MCF 10A (cell line): ENCODE results near the gene BACH1. TPM values are rescaled to one million over a fixed set of nuclear protein-coding genes. Genes with fewer than 3 reads are reported as not detected.

Experiments used
- BruUV-seq: library from RNA; stranded (reverse); fragments of 400-500 nt; replicated peaks from 2 replicates; lab custom pipeline; 2021; lab: Mats Ljungman, UMichigan
- CTCF ChIA-PET: fragments of 300-600 bp; sonication (Branson Sonifier 250); formaldehyde crosslinking; extraction: SDS; loops from one replicate; lab custom pipeline; 2021; ENCODE audit warnings: antibody characterized with exemption, inconsistent platforms; lab: Yijun Ruan, JAX
- POLR2A ChIA-PET: fragments of 300-600, 350-650 bp; sonication (Branson Sonifier 250); formaldehyde crosslinking; extraction: SDS; loops from one replicate; lab custom pipeline; 2020; ENCODE audit warnings: antibody characterized with exemption, inconsistent platforms; lab: Yijun Ruan, JAX
- DNase-seq: peaks from one replicate; pipeline ENCODE4 v3.0.0-alpha.2; 2018; ENCODE audit not compliant: unreplicated experiment
- H3K27ac Mint-ChIP-seq: one replicate; pipeline ENCODE4 v1.8.0; 2022; ENCODE audit warnings: mild to moderate bottlenecking, low read depth, mixed read lengths; ENCODE audit not compliant: unreplicated experiment
- H3K27me3 Mint-ChIP-seq: one replicate; pipeline ENCODE4 v1.8.0; 2022; ENCODE audit warnings: mixed read lengths; ENCODE audit not compliant: insufficient read depth, unreplicated experiment
- H3K36me3 Mint-ChIP-seq: one replicate; pipeline ENCODE4 v1.8.0; 2022; ENCODE audit warnings: mild to moderate bottlenecking, moderate library complexity, mixed read lengths; ENCODE audit not compliant: insufficient read depth, unreplicated experiment
- H3K4me1 Mint-ChIP-seq: one replicate; pipeline ENCODE4 v1.8.0; 2022; ENCODE audit warnings: mixed read lengths; ENCODE audit not compliant: insufficient read depth, unreplicated experiment
- H3K4me3 Mint-ChIP-seq: one replicate; pipeline ENCODE4 v1.8.0; 2022; ENCODE audit warnings: mild to moderate bottlenecking, moderate library complexity, mixed read lengths; ENCODE audit not compliant: unreplicated experiment
- H3K9me3 Mint-ChIP-seq: one replicate; pipeline ENCODE4 v1.8.0; 2022; ENCODE audit warnings: mixed read lengths; ENCODE audit not compliant: unreplicated experiment
- intact Hi-C: fragments of 100-400 bp; cut with micrococcal nuclease; formaldehyde crosslinking; loops from 2 replicates; pipeline ENCODE4 v1.14.1; 2022
- total RNA-seq: library from RNA; stranded (reverse); gene quantifications from 2 replicates; pipeline ENCODE4 v1.2.3, GENCODE V29; 2022
- TF ChIP-seq, protein P1 (sequence below): fragments of 200-600 bp; IDR thresholded peaks from one replicate; pipeline ENCODE4 v1.8.0; 2022; ENCODE audit warnings: antibody characterized with exemption, mild to moderate bottlenecking; ENCODE audit not compliant: unreplicated experiment

Gene BACH1
- total RNA-seq, 1 experiment from 2014 or later = 69.3 TPM

DNA sequence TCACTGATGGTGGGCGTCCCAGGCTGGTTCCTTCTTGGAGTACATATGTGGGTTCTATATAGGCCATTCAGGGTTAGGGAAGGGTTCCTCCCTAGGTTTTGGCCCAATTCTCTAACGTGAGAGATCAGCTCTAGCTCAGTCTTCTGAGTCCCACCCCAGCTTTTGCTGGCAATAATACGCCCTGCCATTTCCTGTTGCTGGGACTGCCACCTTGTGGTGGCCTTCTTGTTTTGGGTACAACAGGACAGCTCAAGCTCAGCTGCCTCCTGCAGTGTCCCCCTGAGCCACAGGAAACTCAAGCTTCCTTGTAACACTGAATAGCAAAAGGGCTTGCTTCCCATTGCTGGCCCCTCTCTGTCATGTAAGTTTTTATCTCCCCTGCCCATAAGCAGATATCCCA is 77.8 kb downstream of the BACH1 start:
- DNase-seq = peak; percentile 33
- H3K4me3 Mint-ChIP-seq = no peak overlapping the region
- no TSS peak for BruUV-seq
- H3K27me3 Mint-ChIP-seq = no peaks in the 10 kb centered on the region
- peaks cover 11% of the 10 kb centered on the region for H3K36me3 Mint-ChIP-seq
- H3K9me3 Mint-ChIP-seq = no peaks in the 10 kb centered on the region
- ChIA-PET POLR2A (interaction anchor here (0.6 kb wide), 1 partner anchor 23 kb away, joined by 3 read pairs; no protein-coding TSS in a partner anchor), CTCF (interaction anchor here (0.7 to 2.3 kb wide), 3 partner anchors 15 to 221 kb away, joined by 3 to 14 read pairs (median 12); no protein-coding TSS in a partner anchor)
- H3K4me1 Mint-ChIP-seq = peaks cover 16% of the 10 kb centered on the region
- TF ChIP-seq, protein P1, sequence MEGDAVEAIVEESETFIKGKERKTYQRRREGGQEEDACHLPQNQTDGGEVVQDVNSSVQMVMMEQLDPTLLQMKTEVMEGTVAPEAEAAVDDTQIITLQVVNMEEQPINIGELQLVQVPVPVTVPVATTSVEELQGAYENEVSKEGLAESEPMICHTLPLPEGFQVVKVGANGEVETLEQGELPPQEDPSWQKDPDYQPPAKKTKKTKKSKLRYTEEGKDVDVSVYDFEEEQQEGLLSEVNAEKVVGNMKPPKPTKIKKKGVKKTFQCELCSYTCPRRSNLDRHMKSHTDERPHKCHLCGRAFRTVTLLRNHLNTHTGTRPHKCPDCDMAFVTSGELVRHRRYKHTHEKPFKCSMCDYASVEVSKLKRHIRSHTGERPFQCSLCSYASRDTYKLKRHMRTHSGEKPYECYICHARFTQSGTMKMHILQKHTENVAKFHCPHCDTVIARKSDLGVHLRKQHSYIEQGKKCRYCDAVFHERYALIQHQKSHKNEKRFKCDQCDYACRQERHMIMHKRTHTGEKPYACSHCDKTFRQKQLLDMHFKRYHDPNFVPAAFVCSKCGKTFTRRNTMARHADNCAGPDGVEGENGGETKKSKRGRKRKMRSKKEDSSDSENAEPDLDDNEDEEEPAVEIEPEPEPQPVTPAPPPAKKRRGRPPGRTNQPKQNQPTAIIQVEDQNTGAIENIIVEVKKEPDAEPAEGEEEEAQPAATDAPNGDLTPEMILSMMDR = peak; percentile 15
- intact Hi-C loops = no loop called here
- no peak overlapping the region for H3K27ac Mint-ChIP-seq

DNA sequence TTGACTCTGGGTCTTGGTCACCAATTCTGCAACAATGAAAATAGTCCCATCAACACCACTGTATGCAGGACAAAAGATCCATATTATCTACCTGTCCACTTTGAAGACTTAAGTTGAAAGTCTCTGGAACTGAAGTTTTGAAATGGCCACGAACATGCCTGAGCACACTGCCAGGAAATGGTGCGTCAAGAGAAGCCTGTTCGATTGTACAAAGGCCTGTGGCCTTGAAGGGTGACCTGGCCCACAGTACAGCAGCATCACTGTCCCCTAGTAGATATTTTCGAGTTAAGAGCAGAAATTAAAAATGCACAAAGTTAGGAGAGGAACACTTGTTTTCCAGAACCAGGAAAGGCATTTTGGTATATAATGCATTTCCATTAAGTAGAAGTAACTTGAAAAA is 78.5 kb downstream of the BACH1 start:
- DNase-seq = no peak
- no TSS peak for BruUV-seq
- intact Hi-C loops = no loop called here
- ChIA-PET POLR2A (no interaction called here), CTCF (interaction anchor here (0.6 to 2.3 kb wide), 6 partner anchors 10 to 222 kb away, joined by 3 to 14 read pairs (median 6); no protein-coding TSS in a partner anchor)
- no peaks in the 10 kb centered on the region for H3K27me3 Mint-ChIP-seq
- H3K36me3 Mint-ChIP-seq = peaks cover 11% of the 10 kb centered on the region
- H3K9me3 Mint-ChIP-seq = no peaks in the 10 kb centered on the region
- no peak overlapping the region for H3K27ac Mint-ChIP-seq
- TF ChIP-seq, protein P1 = no peak
- no peak overlapping the region for H3K4me3 Mint-ChIP-seq
- peaks cover 23% of the 10 kb centered on the region for H3K4me1 Mint-ChIP-seq

DNA sequence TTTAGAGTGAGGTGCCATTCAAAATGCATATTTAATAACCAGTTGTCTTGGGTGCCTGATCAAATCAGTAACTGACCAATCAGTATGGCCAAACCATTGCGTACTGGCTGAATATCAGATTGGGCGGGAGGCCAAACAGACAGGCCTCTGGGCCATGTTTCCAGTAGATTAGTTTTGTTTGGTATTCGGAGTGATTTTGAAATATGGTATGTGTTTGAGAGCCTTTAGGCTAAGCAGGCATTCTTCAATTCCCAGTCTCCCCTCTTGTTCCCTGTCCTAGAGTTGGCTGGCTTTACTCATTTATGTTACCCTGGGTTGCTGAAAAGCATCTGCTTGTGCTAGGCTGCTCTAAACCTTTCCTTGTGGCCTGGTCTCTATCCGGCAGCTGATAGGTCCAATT is 80.1 kb downstream of the BACH1 start:
- BruUV-seq = no TSS peak
- Mint-ChIP-seq H3K36me3 (peaks cover 11% of the 10 kb centered on the region), H3K4me1 (peaks cover 21% of the 10 kb centered on the region), H3K4me3 (no peak overlapping the region), H3K27me3 (no peaks in the 10 kb centered on the region), H3K27ac (peak overlapping the region; percentile 72), H3K9me3 (no peaks in the 10 kb centered on the region)
- DNase-seq = peak; percentile 16
- ChIA-PET CTCF (interaction anchor here (0.6 to 1.5 kb wide), 6 partner anchors 8 to 1704 kb away, joined by 3 to 8 read pairs (median 4); no protein-coding TSS in a partner anchor), POLR2A (interaction anchor here (0.6 to 1.7 kb wide), 3 partner anchors 80 to 386 kb away, joined by 3 to 6 read pairs (median 4); partner anchors contain the start of genes BACH1, CCT8 and LTN1)
- TF ChIP-seq, protein P1 = no peak
- intact Hi-C loops = no loop called here

DNA sequence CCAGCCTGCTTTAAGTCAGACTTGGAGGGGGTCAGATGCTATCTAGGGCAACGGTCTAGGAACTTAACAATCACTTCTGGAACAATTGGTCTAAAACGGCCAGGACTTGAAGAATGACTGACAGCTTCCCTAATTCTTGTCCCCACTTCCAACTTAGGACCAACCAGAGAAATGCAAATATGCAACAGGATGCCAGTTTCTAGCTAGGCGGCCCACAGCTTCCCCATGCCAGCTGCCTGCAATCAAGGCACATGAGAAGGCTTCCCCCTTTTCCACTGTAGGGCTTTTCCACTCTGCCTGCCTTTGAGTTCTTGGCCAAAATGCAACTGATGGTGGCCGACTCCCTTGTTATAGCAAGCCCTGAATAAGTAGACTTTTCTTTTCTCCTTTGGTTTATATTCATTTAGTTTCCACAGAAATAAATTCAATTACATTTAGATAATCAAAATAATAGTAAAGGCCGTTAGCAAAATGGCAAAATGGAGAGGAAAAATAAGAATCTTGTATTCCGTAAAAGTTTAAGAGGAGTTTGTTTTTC is 80.9 kb downstream of the BACH1 start:
- ChIA-PET CTCF (interaction anchor here (0.5 to 1.5 kb wide), 4 partner anchors 8 to 152 kb away, joined by 3 to 5 read pairs (median 4); no protein-coding TSS in a partner anchor), POLR2A (interaction anchor here (0.6 to 1.7 kb wide), 8 partner anchors 24 to 387 kb away, joined by 3 to 6 read pairs (median 3); partner anchors contain the start of genes BACH1, CCT8 and LTN1)
- intact Hi-C loops = no loop called here
- TF ChIP-seq, protein P1 = no peak
- no peak overlapping the region for H3K4me3 Mint-ChIP-seq
- H3K4me1 Mint-ChIP-seq = peaks cover 21% of the 10 kb centered on the region
- peaks cover 11% of the 10 kb centered on the region for H3K36me3 Mint-ChIP-seq
- H3K9me3 Mint-ChIP-seq = no peaks in the 10 kb centered on the region
- H3K27ac Mint-ChIP-seq = peak overlapping the region; percentile 72
- no TSS peak for BruUV-seq
- no peak for DNase-seq
- no peaks in the 10 kb centered on the region for H3K27me3 Mint-ChIP-seq
